HG03045 (cell line): ENCODE data around the gene DHRSX.
"Not testable (repeated sequence)": the region's sequence is repeated elsewhere in the genome, so short reads cannot be mapped to it uniquely, and the experiment has no call there.

Experiments used
- ATAC-seq: cut with Tn5 transposase; IDR thresholded peaks from one replicate; pipeline ENCODE4 v1.9.1; 2021; ENCODE audit warnings: mild to moderate bottlenecking, moderate library complexity; ENCODE audit not compliant: unreplicated experiment

DHRSX gene

GRCh38 chrX:2479420-2479780, 21.4 kb downstream of the DHRSX start:
- no peak for ATAC-seq

GRCh38 chrX:2478546-2479419, 22.0 kb downstream of the DHRSX start:
- no peak for ATAC-seq

- ATAC-seq = not testable (repeated sequence)
Measured at GRCh38 chrX:2477313-2477712, 23.5 kb downstream of the DHRSX start.

- no peak for ATAC-seq
Measured at GRCh38 chrX:2474963-2475726, 25.6 kb downstream of the DHRSX start.

- ATAC-seq = no peak
Measured at GRCh38 chrX:2474280-2474962, 26.4 kb downstream of the DHRSX start.

GRCh38 chrX:2473064-2473463, 27.7 kb downstream of the DHRSX start:
- not testable (repeated sequence) for ATAC-seq

GRCh38 chrX:2471641-2472040, 29.1 kb downstream of the DHRSX start:
- no peak for ATAC-seq

GRCh38 chrX:2471126-2471525, 29.6 kb downstream of the DHRSX start:
- ATAC-seq = not testable (repeated sequence)

GRCh38 chrX:2469852-2470251, 30.9 kb downstream of the DHRSX start:
- not testable (repeated sequence) for ATAC-seq

GRCh38 chrX:2469196-2469685, 31.5 kb downstream of the DHRSX start:
- no peak for ATAC-seq

GRCh38 chrX:2468261-2469195, 32.2 kb downstream of the DHRSX start:
- ATAC-seq = no peak

- no peak for ATAC-seq
Measured at GRCh38 chrX:2466876-2467656, 33.7 kb downstream of the DHRSX start.

- no peak for ATAC-seq
Measured at GRCh38 chrX:2464677-2465166, 36.1 kb downstream of the DHRSX start.

- no peak for ATAC-seq
Measured at GRCh38 chrX:2463973-2464676, 36.7 kb downstream of the DHRSX start.

GRCh38 chrX:2463481-2463880, 37.3 kb downstream of the DHRSX start:
- not testable (repeated sequence) for ATAC-seq

- ATAC-seq = no peak
Measured at GRCh38 chrX:2462780-2463179, 38.0 kb downstream of the DHRSX start.

GRCh38 chrX:2462074-2462473, 38.7 kb downstream of the DHRSX start:
- no peak for ATAC-seq

GRCh38 chrX:2461711-2462016, 39.1 kb downstream of the DHRSX start:
- ATAC-seq = no peak
